NCI-H1092 treated with DMSO at 0.1 percent for 48 hours (cell line): ENCODE measurements around the gene ANKRD30B.
"Not testable (repeated sequence)": the region's sequence is repeated elsewhere in the genome, so short reads cannot be mapped to it uniquely, and the experiment has no call there.

Experiments used
- DNase-seq: peaks from one replicate; lab custom pipeline; 2025; lab: John Stamatoyannopoulos, UW

ANKRD30B gene

GRCh38 chr18:14851533-14851932 is 103.6 kb downstream of the ANKRD30B start:
- not testable (repeated sequence) for DNase-seq

- not testable (repeated sequence) for DNase-seq
Measured at GRCh38 chr18:14855634-14856033, 107.7 kb downstream of the ANKRD30B start.

GRCh38 chr18:14856256-14856655 is 108.3 kb downstream of the ANKRD30B start:
- not testable (repeated sequence) for DNase-seq

- DNase-seq: not testable (repeated sequence)
Measured at GRCh38 chr18:14858514-14858913, 110.5 kb downstream of the ANKRD30B start.

GRCh38 chr18:14859995-14860394 is 112.0 kb downstream of the ANKRD30B start:
- DNase-seq: not testable (repeated sequence)

- not testable (repeated sequence) for DNase-seq
Measured at GRCh38 chr18:14866426-14866825, 118.5 kb downstream of the ANKRD30B start.

- DNase-seq: not testable (repeated sequence)
Measured at GRCh38 chr18:14867988-14868387, 120.0 kb downstream of the ANKRD30B start.

GRCh38 chr18:14868825-14869224 is 120.9 kb downstream of the ANKRD30B start:
- not testable (repeated sequence) for DNase-seq

GRCh38 chr18:14878826-14879225 is 130.9 kb downstream of the ANKRD30B start:
- not testable (repeated sequence) for DNase-seq

- no peak for DNase-seq
Measured at GRCh38 chr18:14900435-14900834, 152.5 kb downstream of the ANKRD30B start.
